Amygdala (tissue), 56 donors: Measurements from ENCODE around the gene VPS13C.

Experiments
- DNase-seq, 56 donors: peaks; one replicate each; lab custom pipeline; 2025; lab: John Stamatoyannopoulos, UW

VPS13C gene

DNA sequence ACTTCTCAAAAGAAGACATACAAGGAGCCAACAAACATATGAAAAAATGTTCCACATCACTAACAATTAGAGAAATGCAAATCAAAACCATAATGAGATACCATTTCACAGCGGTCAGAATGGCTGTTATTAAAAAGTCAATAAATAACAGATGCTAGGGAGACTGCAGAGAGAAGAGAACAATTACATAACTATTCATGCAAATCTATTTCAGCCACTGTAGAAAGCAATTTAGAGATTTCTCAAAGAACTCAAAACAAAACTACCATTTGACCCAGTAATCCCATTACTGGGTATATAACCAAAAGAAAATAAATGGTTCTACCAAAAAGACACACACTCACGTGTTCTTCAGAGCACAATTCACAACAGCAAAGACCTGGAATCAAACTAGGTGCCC is 116.3 kb downstream of the VPS13C start:
- DNase-seq = no peak

DNA sequence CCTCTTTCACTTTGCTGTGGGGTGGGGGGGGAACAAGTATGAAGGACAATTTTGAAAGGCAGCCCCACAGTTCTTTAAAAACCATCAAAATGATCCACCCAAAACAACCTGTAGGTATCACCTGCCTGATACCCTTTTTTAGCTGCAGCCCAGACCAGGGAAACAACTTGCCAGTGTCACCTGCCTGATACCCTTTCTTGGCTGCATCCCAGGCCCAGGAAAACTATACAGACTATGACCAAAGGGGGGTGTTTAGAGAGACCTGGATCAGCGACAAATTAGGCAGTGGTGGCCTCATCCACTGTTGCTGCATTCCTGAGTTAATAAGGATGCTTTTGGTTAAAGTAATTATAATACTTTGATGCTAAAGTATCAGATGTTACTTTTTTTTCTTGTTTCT is 122.0 kb downstream of the VPS13C start:
- no peak for DNase-seq

DNA sequence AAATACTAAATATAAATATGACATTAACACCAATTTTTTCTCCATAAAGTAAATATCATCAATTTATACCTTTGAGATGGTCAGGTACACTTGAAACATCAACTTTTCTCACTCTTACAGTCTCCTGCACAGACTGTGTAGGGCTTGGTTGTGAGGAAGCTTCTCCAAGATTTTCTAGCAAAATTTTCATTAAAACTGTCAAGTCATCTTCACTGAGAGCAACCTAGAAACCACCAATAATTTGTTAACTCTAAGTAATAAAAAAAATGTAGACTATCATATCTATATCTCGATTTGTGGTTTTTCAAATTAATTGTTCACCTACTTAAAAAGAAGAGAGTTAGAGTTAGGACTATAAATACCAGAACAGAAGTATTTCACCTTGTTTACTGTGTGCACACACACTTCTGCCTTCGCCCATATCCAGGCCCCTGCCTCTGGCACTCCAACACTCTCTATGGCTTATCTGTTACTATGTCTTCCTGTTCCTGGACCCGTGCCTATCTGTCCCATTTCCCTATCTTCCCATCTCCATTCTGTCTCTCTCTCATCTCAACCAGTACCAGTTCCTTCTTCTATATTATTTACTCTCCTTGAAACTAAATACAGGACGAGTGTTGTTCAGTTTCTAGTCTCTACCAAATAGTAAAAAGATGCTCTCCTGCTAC is 123.6 kb downstream of the VPS13C start:
- no peak for DNase-seq

DNA sequence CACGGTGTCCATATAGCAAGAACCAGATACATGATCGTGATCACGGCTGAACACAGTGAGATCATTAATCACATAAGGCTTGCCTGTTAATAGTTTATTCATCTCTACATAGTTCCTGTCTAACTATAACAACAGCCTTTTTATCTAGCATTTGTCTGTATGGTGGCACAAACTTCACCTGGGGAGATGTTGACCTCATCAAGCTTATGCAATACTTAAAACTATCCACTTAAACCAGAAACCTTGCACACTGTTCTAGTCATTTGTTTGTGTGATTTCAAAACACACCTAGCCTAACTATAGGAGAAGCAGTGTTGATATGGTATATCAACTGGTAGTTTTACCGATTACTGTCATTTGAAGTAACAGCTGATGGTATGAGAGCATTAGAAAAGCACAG is 124.8 kb downstream of the VPS13C start:
- DNase-seq = no peak

DNA sequence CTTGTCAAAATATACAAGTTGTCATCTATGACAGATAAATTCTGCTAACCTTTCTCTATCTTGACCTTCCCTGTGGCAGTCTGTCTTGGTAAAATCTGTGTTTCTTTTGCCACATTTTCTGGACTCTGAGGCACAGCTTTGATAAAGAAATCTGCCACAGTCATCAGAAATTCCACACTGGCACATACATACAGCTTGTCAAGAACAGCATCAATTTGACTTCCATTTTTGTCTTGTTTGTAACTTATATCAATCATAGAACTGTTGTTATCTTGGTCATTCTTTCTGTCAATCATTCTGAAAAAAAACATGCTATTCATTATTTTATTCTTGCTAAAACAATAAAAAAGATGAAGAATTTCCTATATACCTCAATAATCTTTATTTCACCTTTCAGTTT is 130.8 kb downstream of the VPS13C start:
- no peak for DNase-seq

DNA sequence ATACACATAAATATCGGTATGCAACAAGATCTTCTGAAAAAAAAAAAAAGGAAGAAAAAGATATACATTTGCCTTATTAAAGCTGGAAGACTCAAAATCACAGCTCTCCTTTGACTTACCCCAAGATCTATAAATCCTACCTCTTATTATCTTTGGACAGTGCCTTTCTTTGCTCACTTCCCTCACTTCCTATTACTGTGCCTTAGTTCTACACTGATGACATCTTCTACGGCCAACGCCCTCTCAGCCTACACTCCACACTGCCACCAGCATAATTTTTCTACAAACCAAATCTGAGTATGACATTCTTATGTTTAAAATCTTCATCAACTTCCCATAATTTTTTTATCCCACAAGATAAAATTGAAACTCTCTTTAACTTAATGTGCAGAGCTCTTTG is 137.1 kb downstream of the VPS13C start:
- DNase-seq = no peak

DNA sequence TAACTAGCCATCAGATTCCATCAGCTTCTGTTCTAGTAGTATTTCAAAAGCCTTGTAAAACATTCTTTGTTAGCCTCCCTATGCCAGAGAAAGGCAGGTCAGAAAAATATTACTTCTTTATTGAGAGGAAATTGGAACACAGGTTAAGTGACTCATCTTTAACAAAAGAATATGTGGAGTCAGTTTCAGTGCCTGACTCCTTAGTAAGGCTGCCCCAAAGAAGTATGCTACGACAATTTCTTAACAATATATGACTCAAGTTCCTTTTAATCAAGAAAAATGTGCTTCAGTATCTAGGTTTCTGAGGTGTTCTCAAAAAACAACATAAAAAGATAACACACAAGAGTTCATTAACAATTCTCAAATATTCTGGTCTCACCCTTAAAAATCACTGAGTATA is 139.2 kb downstream of the VPS13C start:
- no peak for DNase-seq

DNA sequence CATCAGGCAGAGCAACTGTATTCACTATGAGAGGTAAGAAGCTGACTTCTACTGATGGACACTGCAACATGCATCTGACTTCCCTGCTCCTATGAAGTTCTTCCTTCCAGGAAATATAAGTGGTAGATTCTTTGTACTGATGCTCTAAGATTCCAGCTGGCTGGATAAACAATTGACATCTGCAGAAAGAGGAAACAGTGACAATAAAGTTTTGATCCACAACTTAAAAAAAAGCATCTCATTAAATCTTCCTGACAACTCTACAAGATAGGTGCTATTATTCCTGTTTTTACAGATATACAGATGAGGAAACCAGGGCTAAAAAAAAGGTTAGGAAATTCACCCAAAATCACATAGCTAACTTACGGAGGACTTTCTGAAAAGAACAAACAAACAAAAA is 142.8 kb downstream of the VPS13C start:
- DNase-seq = no peak

DNA sequence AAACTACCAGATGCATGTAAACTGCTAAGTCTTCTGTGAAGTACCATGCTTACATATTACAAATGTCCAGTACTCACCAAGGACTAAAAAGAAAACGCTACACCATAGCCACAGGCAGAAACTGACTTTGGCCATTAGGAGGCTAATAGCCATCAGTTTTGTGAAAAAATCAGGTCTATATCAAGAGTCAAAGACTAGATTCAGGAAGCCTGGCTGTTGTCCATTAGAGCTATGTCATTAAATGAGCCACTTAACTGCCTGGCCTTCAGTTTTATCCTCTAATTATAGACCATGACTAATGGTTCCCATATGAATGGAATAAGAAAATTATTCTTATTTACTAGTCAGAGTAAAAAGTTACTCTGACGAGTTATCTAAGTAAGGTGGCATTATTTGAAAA is 144.1 kb downstream of the VPS13C start:
- DNase-seq = no peak

DNA sequence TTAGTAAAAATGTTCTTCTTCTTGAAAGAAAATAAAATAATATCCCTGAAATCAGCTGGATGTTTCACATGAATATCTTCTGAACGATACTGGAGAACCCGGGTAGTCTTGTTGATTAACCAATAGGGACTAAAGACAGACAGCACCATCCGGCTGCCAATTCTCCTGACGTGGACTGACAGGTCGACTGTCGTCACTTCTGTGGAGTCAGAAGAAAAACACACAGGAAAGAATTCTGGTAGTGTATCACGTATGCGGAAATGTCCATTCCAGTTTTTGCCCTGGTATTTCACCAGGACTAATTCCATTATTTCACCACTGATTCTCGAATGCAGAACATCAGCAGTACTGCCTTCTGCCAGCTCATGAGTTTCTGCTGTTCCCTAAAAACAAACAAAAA is 144.6 kb downstream of the VPS13C start:
- DNase-seq = no peak

DNA sequence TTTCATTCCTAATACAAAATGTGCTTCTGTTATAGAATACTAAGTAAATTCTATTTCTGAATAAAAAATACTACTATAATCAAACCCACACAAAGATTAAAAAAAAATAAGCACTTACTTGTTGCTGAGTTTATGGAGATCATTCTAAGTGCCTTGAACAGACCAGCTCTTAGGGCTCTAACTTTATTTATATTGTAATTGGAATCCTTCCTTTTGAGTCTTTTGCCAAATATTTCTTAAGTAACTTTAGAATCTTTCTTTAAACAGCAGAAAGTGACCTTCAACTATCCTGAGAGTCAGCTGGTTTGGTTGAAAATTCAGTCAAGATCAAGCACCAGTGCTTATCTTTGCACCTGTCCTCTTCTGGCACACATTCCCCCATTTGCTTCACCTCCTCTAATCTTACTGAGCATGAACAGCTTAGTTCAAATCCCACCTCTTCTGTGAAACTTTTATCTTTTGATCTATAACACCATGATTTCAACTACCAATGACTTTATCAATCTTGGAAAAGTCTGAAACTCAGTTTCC is 149.3 kb downstream of the VPS13C start:
- no peak for DNase-seq

DNA sequence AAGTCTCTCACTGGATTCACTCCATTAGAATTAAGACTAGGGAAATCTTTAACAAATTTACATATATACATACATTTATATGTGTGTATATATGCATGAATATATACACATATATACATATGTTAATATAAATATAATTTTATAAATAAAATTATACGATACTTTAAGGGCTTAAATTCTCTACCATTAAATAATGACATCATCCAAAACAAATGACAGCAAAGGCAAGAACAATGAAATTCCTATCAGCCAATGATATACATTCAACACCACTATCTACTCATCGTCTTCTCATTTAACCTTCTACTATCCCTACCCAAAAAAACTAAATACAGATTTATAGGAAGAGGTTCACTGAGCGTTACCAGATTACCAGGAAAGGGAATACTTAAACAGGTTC is 152.0 kb downstream of the VPS13C start:
- DNase-seq = no peak

DNA sequence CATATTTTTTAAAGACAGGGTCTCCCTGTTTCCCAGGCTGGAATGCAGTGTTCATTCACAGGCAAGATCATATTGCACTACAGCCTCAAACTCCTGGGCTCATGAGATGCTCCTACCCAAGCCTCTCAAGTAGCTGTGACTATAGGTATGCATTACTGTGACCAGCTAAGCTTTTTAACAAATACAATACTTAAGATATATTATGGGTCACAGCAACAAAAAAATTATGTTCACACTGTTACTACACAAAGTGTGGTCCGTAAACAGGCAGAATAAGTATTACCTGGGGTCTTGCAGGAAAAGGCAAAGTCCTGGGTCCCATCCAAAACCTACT is 152.5 kb downstream of the VPS13C start:
- DNase-seq = no peak

DNA sequence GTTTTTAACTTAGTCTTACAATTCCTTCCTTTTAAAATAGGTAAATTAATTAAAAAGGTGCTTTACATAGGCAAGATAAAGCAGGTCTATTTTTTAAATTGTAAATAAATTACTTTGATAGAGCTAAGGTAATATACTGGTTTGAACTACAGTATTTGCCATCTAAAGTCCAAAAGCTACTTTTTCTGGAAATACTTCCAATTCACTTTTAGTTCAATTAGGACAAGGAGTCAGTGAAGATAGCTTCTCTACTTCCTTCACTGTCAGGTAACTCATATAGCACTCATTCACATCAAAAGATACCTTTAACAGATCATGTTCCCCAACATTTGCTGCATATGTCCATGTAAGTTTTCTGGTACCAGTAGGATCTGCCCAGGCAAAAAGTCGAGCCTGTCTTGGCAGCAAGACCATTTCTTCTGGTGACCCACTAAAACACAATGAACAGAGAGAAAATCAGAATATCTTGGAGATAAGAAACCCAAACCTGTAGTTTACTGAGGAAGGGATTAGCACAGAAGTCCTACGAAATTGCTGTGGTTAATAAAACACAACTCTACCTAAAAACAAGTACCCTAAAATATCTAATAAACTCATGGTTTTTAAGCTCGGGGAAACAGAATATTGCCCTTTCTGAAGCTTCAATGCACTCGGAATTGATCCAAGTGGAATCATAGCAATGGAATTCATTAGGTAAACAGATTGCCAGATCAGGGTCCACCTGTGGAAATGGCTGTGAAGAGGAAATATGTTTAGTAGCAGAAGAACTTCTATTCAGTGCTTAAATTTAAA is 153.1 kb downstream of the VPS13C start:
- no peak for DNase-seq

DNA sequence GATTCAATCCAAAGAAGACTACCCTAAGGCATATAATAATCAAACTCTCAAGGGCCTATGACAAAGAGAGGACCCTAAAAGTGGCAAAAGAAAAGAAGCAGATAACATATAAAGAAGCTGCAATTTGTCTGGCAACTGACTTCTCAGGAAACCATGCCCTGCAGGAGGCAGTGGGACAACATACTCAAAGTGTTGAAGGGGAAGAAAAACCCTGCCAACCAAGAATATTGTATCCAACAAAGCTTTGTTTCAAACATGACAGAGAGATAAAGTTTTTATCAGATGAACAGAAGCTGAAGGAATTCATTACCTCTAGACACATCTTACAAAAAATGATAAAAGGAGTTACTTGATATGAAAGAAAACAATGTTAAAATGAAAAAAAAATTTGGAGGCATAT is 167.1 kb downstream of the VPS13C start:
- DNase-seq = no peak

DNA sequence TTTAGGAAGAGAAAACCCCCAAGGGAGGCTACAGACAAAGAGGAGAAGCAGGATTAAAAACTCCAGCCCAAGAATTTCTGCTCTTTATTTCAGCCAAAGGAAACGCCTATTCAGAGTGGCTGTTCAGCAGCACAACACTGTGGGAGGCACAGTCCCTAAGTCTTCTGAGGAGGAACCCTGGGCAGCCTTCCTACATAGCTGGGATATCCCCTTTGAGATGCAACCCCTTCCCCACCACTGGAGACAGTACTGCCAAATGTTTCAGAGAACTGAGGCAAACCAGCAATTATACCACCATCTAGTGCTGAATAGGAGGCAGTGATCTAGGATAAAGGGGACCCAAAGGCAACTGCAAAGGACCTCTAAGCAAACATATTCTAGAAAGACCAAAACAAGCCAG is 168.1 kb downstream of the VPS13C start:
- no peak for DNase-seq

DNA sequence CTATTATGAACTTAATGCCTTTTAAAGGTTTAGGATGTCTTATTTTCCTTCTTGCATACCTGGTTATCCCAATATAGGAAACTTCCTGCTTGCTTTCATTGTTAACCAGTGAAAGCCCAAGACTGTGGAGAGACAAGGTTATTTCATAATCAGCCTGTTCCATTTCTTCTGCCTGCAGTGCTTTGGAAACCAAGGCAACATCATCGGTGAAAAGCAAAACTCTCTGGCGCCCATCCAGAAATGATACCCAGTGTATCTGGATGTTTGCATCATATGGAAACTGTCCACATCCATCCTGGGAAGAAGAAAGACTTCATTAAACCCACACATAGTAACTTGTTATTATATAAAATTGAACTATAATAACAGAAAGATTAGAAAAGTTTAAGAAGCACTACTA is 170.1 kb downstream of the VPS13C start:
- DNase-seq = peak in 4 of 56 donors; percentile 1 to 11 (median 2)

DNA sequence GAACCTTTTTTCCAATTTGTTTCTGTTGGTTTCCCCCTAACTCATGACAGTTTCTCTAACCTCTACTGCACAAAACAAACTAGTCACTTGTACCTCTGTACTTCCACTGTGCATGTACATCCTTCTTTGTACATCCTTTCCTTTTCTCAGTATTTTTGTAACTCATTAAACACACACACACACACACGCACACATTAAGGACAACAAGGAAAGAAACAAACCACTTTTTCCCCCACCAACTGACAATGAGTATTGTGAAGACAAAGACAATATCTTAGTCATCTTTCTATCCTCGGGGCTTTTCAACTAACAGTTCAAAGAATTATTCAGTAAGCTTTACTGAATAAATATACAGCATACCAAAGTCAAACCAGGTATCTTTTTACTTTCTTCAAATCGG is 170.5 kb downstream of the VPS13C start:
- no peak for DNase-seq

DNA sequence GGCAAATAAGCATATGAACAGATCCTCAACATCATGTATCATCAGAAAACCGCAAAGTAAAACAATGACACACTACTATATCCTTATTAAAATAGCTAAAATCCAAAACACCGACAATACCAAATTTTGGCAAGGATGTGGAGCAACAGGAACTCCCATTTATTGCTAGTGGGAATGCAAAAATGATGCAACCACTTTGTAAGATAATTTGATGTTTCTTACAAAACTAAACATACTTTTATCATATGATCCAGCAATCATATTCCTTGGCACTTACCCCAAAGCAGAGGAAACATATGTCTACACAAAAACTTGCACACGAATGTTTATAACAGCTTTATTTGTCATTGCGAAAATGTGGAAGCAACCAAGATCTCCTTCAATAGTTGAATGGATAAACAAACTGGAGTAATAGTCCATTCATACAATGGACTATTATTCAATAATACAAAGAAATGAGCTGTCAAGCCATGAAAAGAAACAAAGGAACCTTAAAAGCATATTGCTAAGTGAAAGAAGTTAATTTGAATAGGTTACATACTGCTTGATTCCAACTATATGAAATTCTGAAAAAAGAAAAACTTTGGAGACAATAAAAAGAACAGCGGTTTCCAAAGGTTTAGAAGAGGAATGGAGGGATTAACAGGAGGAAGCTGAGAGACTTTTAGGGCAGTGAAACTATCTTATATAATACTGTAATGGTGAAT is 172.0 kb downstream of the VPS13C start:
- no peak for DNase-seq

DNA sequence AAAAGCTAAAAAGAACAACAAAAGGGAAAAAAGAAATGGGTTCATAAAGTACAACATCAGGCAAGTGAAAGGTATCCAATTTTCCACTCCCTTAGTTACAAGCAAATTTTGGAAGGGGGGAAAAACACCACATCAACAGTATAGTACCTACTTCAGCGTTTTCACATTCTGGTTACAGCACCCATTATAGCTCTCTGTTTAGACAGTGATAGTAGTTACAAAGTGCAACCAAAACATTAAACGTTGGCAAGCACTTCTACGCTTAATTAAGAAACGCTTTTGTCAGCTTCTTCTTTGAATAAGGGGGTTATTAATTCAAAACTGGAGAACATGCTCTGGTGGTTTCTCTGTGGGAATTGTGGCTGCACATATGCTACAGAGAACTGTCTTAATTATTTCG is 180.2 kb downstream of the VPS13C start:
- DNase-seq = no peak

DNA sequence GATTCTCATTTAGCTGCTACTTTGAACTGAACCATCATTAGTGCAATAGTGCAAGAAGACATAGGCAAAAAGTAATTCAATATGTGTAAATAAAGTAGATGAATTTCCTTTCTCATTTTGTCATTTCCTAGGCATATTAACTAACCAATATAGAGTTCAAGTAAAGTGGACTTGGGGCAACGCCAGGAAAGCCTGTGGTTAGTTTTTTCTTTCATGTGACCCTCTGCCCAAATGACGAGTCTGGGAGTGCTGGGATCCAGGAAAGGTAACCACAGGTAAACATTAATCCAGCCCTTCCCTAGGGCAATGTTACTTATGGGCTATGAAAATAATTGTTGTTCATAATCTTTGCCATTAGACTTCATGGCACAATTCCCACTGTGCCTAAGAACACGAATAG is 181.0 kb downstream of the VPS13C start:
- no peak for DNase-seq
